ENCODE measurements around the gene CES1.
"Not testable (repeated sequence)": the region's sequence is repeated elsewhere in the genome, so short reads cannot be mapped to it uniquely, and the experiment has no call there.

CES1 gene

GRCh38 chr16:55781456-55781855 is 51.4 kb downstream of the CES1 start:
- not testable (repeated sequence) for H2AK5ac ChIP-seq (ENCODE audit: low read length); H2BK5ac ChIP-seq (ENCODE audit: low read depth, low read length, poor library complexity); H3K9ac ChIP-seq (ENCODE audit: low read length); H3K79me1 ChIP-seq (ENCODE audit: low read length); H3K4me1 ChIP-seq (ENCODE audit: control insufficient read depth in 1 of 2, insufficient read depth in 2 of 2, low read length in 2 of 2); H3K4me2 ChIP-seq (ENCODE audit: low read length); H3K36me3 ChIP-seq (ENCODE audit: control insufficient read depth in 1 of 2, insufficient read depth in 2 of 2, low read length in 2 of 2); H2BK12ac ChIP-seq (ENCODE audit: low read length); H3K4ac ChIP-seq (ENCODE audit: low read depth, low read length); H3K27me3 ChIP-seq (ENCODE audit: insufficient read depth, low read length); H2AFZ ChIP-seq (ENCODE audit: insufficient read depth, low read length, poor library complexity); H3K9me3 ChIP-seq (ENCODE audit: insufficient read depth, low read depth, low read length); H2BK120ac ChIP-seq (ENCODE audit: insufficient read depth, low read length, poor library complexity); H3K23ac ChIP-seq (ENCODE audit: low read length); H4K12ac ChIP-seq (ENCODE audit: low read depth, low read length); H3K4me3 ChIP-seq (ENCODE audit: low read depth, low read length); H3K79me2 ChIP-seq (ENCODE audit: control insufficient read depth, insufficient read depth, low read length, poor library complexity); H4K91ac ChIP-seq (ENCODE audit: low read depth, low read length); H3K14ac ChIP-seq (ENCODE audit: low read length); H3K18ac ChIP-seq (ENCODE audit: low read length); DNase-seq; H4K8ac ChIP-seq (ENCODE audit: low read depth, low read length); H3K27ac ChIP-seq (ENCODE audit: low read depth, low read length)
- no CpG with 5 or more reads among the region's 8 CpGs for WGBS (ENCODE audit: extremely low coverage, insufficient coverage, insufficient read length)

GRCh38 chr16:55780095-55780407 is 52.8 kb downstream of the CES1 start:
- not testable (repeated sequence) for H4K91ac ChIP-seq (ENCODE audit: low read depth, low read length); H2BK5ac ChIP-seq (ENCODE audit: low read depth, low read length, poor library complexity); H3K4ac ChIP-seq (ENCODE audit: low read depth, low read length); H4K12ac ChIP-seq (ENCODE audit: low read depth, low read length); H2AK5ac ChIP-seq (ENCODE audit: low read length); H3K4me2 ChIP-seq (ENCODE audit: low read length); H3K4me1 ChIP-seq (ENCODE audit: control insufficient read depth in 1 of 2, insufficient read depth in 2 of 2, low read length in 2 of 2); H3K79me2 ChIP-seq (ENCODE audit: control insufficient read depth, insufficient read depth, low read length, poor library complexity); H2AFZ ChIP-seq (ENCODE audit: insufficient read depth, low read length, poor library complexity); H3K79me1 ChIP-seq (ENCODE audit: low read length); H3K4me3 ChIP-seq (ENCODE audit: low read depth, low read length); H2BK12ac ChIP-seq (ENCODE audit: low read length); H3K14ac ChIP-seq (ENCODE audit: low read length); H3K9ac ChIP-seq (ENCODE audit: low read length); H4K8ac ChIP-seq (ENCODE audit: low read depth, low read length); H3K27ac ChIP-seq (ENCODE audit: low read depth, low read length); H2BK120ac ChIP-seq (ENCODE audit: insufficient read depth, low read length, poor library complexity); H3K18ac ChIP-seq (ENCODE audit: low read length); H3K27me3 ChIP-seq (ENCODE audit: insufficient read depth, low read length); DNase-seq; H3K23ac ChIP-seq (ENCODE audit: low read length); H3K36me3 ChIP-seq (ENCODE audit: control insufficient read depth in 1 of 2, insufficient read depth in 2 of 2, low read length in 2 of 2); H3K9me3 ChIP-seq (ENCODE audit: insufficient read depth, low read depth, low read length)
- no CpG with 5 or more reads among the region's 4 CpGs for WGBS (ENCODE audit: extremely low coverage, insufficient coverage, insufficient read length)

- H3K4ac ChIP-seq (ENCODE audit: low read depth, low read length), result no peak overlapping the region
- H2BK120ac ChIP-seq (ENCODE audit: insufficient read depth, low read length, poor library complexity), result no peak overlapping the region
- H3K79me1 ChIP-seq (ENCODE audit: low read length), result no peaks in the 10 kb centered on the region
- H2AFZ ChIP-seq (ENCODE audit: insufficient read depth, low read length, poor library complexity), result no peak overlapping the region
- H2AK5ac ChIP-seq (ENCODE audit: low read length), result no peak overlapping the region
- no peak overlapping the region for H3K14ac ChIP-seq (ENCODE audit: low read length)
- H3K4me2 ChIP-seq (ENCODE audit: low read length), result no peak overlapping the region
- H2BK12ac ChIP-seq (ENCODE audit: low read length), result no peak overlapping the region
- no peaks in the 10 kb centered on the region for H3K36me3 ChIP-seq (ENCODE audit: control insufficient read depth in 1 of 2, insufficient read depth in 2 of 2, low read length in 2 of 2)
- H3K9me3 ChIP-seq (ENCODE audit: insufficient read depth, low read depth, low read length), result no peaks in the 10 kb centered on the region
- H4K8ac ChIP-seq (ENCODE audit: low read depth, low read length), result no peak overlapping the region
- no peaks in the 10 kb centered on the region for H3K27me3 ChIP-seq (ENCODE audit: insufficient read depth, low read length)
- H3K9ac ChIP-seq (ENCODE audit: low read length), result no peak overlapping the region
- WGBS (ENCODE audit: extremely low coverage, insufficient coverage, insufficient read length), result no CpG with 5 or more reads among the region's 7 CpGs
- H3K27ac ChIP-seq (ENCODE audit: low read depth, low read length), result no peak overlapping the region
- H3K4me1 ChIP-seq (ENCODE audit: control insufficient read depth in 1 of 2, insufficient read depth in 2 of 2, low read length in 2 of 2), result no peaks in the 10 kb centered on the region
- no peaks in the 10 kb centered on the region for H3K79me2 ChIP-seq (ENCODE audit: control insufficient read depth, insufficient read depth, low read length, poor library complexity)
- no peak overlapping the region for H4K12ac ChIP-seq (ENCODE audit: low read depth, low read length)
- H4K91ac ChIP-seq (ENCODE audit: low read depth, low read length), result no peak overlapping the region
- no peak for DNase-seq
- no peak overlapping the region for H3K4me3 ChIP-seq (ENCODE audit: low read depth, low read length)
- no peak overlapping the region for H3K23ac ChIP-seq (ENCODE audit: low read length)
- H2BK5ac ChIP-seq (ENCODE audit: low read depth, low read length, poor library complexity), result no peak overlapping the region
- H3K18ac ChIP-seq (ENCODE audit: low read length), result no peak overlapping the region
These were observed 53.3 kb downstream of the CES1 start for GRCh38 chr16:55779402-55780094.

- Histone ChIP-seq H3K9ac (ENCODE audit: low read length) (no peak overlapping the region), H3K9me3 (ENCODE audit: insufficient read depth, low read depth, low read length) (no peaks in the 10 kb centered on the region), H4K12ac (ENCODE audit: low read depth, low read length) (no peak overlapping the region), H3K79me2 (ENCODE audit: control insufficient read depth, insufficient read depth, low read length, poor library complexity) (no peaks in the 10 kb centered on the region), H3K4me3 (ENCODE audit: low read depth, low read length) (no peak overlapping the region), H3K27ac (ENCODE audit: low read depth, low read length) (no peak overlapping the region), H3K4ac (ENCODE audit: low read depth, low read length) (no peak overlapping the region), H2AFZ (ENCODE audit: insufficient read depth, low read length, poor library complexity) (no peak overlapping the region), H4K8ac (ENCODE audit: low read depth, low read length) (no peak overlapping the region), H3K27me3 (ENCODE audit: insufficient read depth, low read length) (no peaks in the 10 kb centered on the region), H3K36me3 (ENCODE audit: control insufficient read depth in 1 of 2, insufficient read depth in 2 of 2, low read length in 2 of 2) (no peaks in the 10 kb centered on the region), H3K18ac (ENCODE audit: low read length) (no peak overlapping the region), H3K23ac (ENCODE audit: low read length) (no peak overlapping the region), H2AK5ac (ENCODE audit: low read length) (no peak overlapping the region), H2BK5ac (ENCODE audit: low read depth, low read length, poor library complexity) (no peak overlapping the region), H2BK120ac (ENCODE audit: insufficient read depth, low read length, poor library complexity) (no peak overlapping the region), H4K91ac (ENCODE audit: low read depth, low read length) (no peak overlapping the region), H3K79me1 (ENCODE audit: low read length) (no peaks in the 10 kb centered on the region), H3K4me1 (ENCODE audit: control insufficient read depth in 1 of 2, insufficient read depth in 2 of 2, low read length in 2 of 2) (no peaks in the 10 kb centered on the region), H3K4me2 (ENCODE audit: low read length) (no peak overlapping the region), H2BK12ac (ENCODE audit: low read length) (no peak overlapping the region), H3K14ac (ENCODE audit: low read length) (no peak overlapping the region)
- DNase-seq, result no peak
- no CpG with 5 or more reads among the region's 2 CpGs for WGBS (ENCODE audit: extremely low coverage, insufficient coverage, insufficient read length)
These were observed 54.1 kb downstream of the CES1 start for GRCh38 chr16:55778757-55779156.
